ENCODE measurements around the gene PRLR. TPM values are rescaled to one million over a fixed set of nuclear protein-coding genes. Genes with fewer than 3 reads are reported as not detected.

Gene PRLR
- total and polyA plus RNA-seq, 2 of the 13 experiments (the other 11 are each of a cell fraction or from before 2014, with no cell fraction given), result 12.2 to 13.3 TPM

GRCh38 chr5:35237580-35238376 lies 7.5 kb upstream of the PRLR start (continued):
- TF ChIP-seq CERS6 (CRISPR knock-in tag; IDR thresholded peaks at IDR 0.05), result no peak
- peak; percentile 78 to 90 for TF ChIP-seq NR2F1 (CRISPR knock-in tag; IDR thresholded peaks at IDR 0.05)
- TF ChIP-seq JARID2 (CRISPR knock-in tag; IDR thresholded peaks at IDR 0.05; ENCODE audit: insufficient replicate concordance), result no peak
- no peak for TF ChIP-seq ZNF672 (CRISPR knock-in tag; IDR thresholded peaks at IDR 0.05)
- TF ChIP-seq TARDBP (CRISPR knock-in tag; IDR thresholded peaks at IDR 0.05), result peak; percentile 47; the same call in 1 of the 2 replicates
- TF ChIP-seq RBFOX2 (IDR thresholded peaks at IDR 0.05; ENCODE audit: low read depth, low read length), result no peak
- TF ChIP-seq TSC22D2 (CRISPR knock-in tag; IDR thresholded peaks at IDR 0.05; ENCODE audit: borderline replicate concordance), result no peak
- TF ChIP-seq ZNF616 (CRISPR knock-in tag; IDR thresholded peaks at IDR 0.05; ENCODE audit: low read depth), result no peak
- no peak for TF ChIP-seq ZBTB10 (CRISPR knock-in tag; IDR thresholded peaks at IDR 0.05; ENCODE audit: borderline replicate concordance)
- TF ChIP-seq PAF1 (CRISPR knock-in tag; IDR thresholded peaks at IDR 0.05), result no peak
- TF ChIP-seq ZNF83 (CRISPR knock-in tag; IDR thresholded peaks at IDR 0.05; ENCODE audit: borderline replicate concordance), result no peak
- no peak for TF ChIP-seq KDM1A (CRISPR knock-in tag; IDR thresholded peaks at IDR 0.05)
- no peak for TF ChIP-seq FOXC1 (CRISPR knock-in tag; IDR thresholded peaks at IDR 0.05; ENCODE audit: borderline replicate concordance)
- no peak for TF ChIP-seq ATF6 (CRISPR knock-in tag; conservative IDR thresholded peaks at IDR 0.05)
- TF ChIP-seq ZBTB1 (CRISPR knock-in tag; IDR thresholded peaks at IDR 0.05; ENCODE audit: borderline replicate concordance), result no peak
- no peak for TF ChIP-seq ZNF326 (CRISPR knock-in tag; IDR thresholded peaks at IDR 0.05; ENCODE audit: borderline replicate concordance)
- TF ChIP-seq ZNF720 (CRISPR knock-in tag; IDR thresholded peaks at IDR 0.05), result no peak
- peak; percentile 94 for TF ChIP-seq ARID3A (IDR thresholded peaks at IDR 0.05; ENCODE audit: low read depth, low read length)
- no peak for TF ChIP-seq ZNF709 (CRISPR knock-in tag; IDR thresholded peaks at IDR 0.05)
- TF ChIP-seq MAFF (IDR thresholded peaks at IDR 0.05; ENCODE audit: low read depth, low read length), result no peak
- TF ChIP-seq ZNF737 (CRISPR knock-in tag; IDR thresholded peaks at IDR 0.05; ENCODE audit: borderline replicate concordance), result no peak
